Measurements from ENCODE around the gene JPT1.

DNA sequence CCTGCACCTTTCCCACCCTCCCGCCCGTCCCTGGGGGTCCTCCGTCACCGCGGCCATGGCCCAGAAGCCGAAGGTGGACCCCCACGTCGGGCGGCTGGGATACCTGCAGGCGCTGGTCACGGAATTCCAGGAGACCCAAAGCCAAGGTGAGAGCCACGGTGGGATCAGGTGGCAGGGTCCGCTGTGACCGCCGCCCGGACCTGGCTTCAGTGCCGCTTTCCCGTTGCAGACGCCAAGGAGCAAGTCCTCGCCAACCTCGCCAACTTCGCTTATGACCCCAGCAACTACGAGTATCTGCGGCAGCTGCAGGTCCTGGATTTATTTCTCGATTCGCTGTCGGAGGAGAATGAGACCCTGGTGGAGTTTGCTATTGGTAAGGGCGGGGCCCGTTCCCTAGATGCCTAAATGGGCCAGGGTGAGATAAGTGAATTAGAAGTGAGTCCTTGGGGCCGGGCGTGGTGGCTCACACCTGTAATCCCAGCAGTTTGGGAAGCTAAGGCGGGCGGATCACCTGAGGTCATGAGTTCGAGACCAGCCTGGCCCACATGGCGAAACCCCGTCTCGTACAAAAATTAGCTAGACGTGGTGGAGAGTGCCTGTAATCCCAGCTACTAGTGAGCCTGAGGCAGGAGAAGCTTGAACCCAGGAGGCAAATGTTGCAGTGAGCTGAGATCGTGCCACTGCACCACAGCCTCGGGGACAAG lies 43.9 kb downstream of the JPT1 start:
- TF ChIP-seq, protein P1, sequence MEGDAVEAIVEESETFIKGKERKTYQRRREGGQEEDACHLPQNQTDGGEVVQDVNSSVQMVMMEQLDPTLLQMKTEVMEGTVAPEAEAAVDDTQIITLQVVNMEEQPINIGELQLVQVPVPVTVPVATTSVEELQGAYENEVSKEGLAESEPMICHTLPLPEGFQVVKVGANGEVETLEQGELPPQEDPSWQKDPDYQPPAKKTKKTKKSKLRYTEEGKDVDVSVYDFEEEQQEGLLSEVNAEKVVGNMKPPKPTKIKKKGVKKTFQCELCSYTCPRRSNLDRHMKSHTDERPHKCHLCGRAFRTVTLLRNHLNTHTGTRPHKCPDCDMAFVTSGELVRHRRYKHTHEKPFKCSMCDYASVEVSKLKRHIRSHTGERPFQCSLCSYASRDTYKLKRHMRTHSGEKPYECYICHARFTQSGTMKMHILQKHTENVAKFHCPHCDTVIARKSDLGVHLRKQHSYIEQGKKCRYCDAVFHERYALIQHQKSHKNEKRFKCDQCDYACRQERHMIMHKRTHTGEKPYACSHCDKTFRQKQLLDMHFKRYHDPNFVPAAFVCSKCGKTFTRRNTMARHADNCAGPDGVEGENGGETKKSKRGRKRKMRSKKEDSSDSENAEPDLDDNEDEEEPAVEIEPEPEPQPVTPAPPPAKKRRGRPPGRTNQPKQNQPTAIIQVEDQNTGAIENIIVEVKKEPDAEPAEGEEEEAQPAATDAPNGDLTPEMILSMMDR (IDR thresholded peaks at IDR 0.05): no peak
- TF ChIP-seq POLR2A (IDR thresholded peaks at IDR 0.05) (no peak), POLR2AphosphoS5 (IDR thresholded peaks at IDR 0.05; ENCODE audit: insufficient read depth in 1 of 2, low read depth in 1 of 2) (no peak)

All from vagina (tissue), 2 donors.